GM21360 (cell line): ENCODE data around the gene DHX30.
"Not testable (repeated sequence)": the region's sequence is repeated elsewhere in the genome, so short reads cannot be mapped to it uniquely, and the experiment has no call there.

Experiments
- ATAC-seq: cut with Tn5 transposase; IDR thresholded peaks from one replicate; pipeline ENCODE4 v1.9.1; 2021; ENCODE audit warnings: mild to moderate bottlenecking, moderate library complexity; ENCODE audit not compliant: unreplicated experiment

The DHX30 gene

GRCh38 chr3:47882338-47882737 lies 79.4 kb downstream of the DHX30 start:
- ATAC-seq, result no peak

- no peak for ATAC-seq
These were observed 81.7 kb downstream of the DHX30 start for GRCh38 chr3:47884603-47885002.

GRCh38 chr3:47885168-47885567 lies 82.2 kb downstream of the DHX30 start:
- ATAC-seq, result no peak

- ATAC-seq, result not testable (repeated sequence)
These were observed 85.1 kb downstream of the DHX30 start for GRCh38 chr3:47887991-47888390.

GRCh38 chr3:47888986-47889757 lies 86.2 kb downstream of the DHX30 start:
- ATAC-seq, result no peak

GRCh38 chr3:47890126-47890827 lies 87.3 kb downstream of the DHX30 start:
- no peak for ATAC-seq

- no peak for ATAC-seq
These were observed 88.1 kb downstream of the DHX30 start for GRCh38 chr3:47890828-47891612.

GRCh38 chr3:47891613-47892005 lies 88.7 kb downstream of the DHX30 start:
- no peak for ATAC-seq

- ATAC-seq, result no peak
These were observed 89.5 kb downstream of the DHX30 start for GRCh38 chr3:47892286-47893040.

- ATAC-seq, result no peak
These were observed 92.3 kb downstream of the DHX30 start for GRCh38 chr3:47895241-47895640.

- ATAC-seq, result no peak
These were observed 93.8 kb downstream of the DHX30 start for GRCh38 chr3:47896736-47897135.

GRCh38 chr3:47897954-47898353 lies 95.0 kb downstream of the DHX30 start:
- no peak for ATAC-seq

- ATAC-seq, result no peak
These were observed 96.7 kb downstream of the DHX30 start for GRCh38 chr3:47899495-47900108.
